Tracheal epithelial cell (primary cell): ENCODE measurements around the gene GRK3. TPM values are rescaled to one million over a fixed set of nuclear protein-coding genes. Genes with fewer than 3 reads are reported as not detected.

Source experiments
- total RNA-seq: library from RNA; depleted of rRNA; stranded (reverse); fragments of >200 nt; gene quantifications from 2 replicates; pipeline ENCODE4 v1.2.1, GENCODE V29; 2014

The GRK3 gene
- total RNA-seq: 4.8 and 6.2 TPM in 2 replicates

GRCh38 chr22:25564320-25564978 is at the start of gene GRK3:
GRK3 (plus strand) TSS chr22:25564675; CDS start chr22:25565041, 366 bp downstream.

GRCh38 chr22:25741692-25742626 is 177.5 kb downstream of the GRK3 start, which contains the start of gene MYO18B:
MYO18B (plus strand) TSS chr22:25742188; CDS start chr22:25761093, 18,905 bp downstream.

Other genes starting within 250 kb of the GRK3 start
- under 0.01 TPM in 1 of 2 replicates, not detected in the other for gene MYO18B, start 177.5 kb downstream of the GRK3 start, total RNA-seq